ENCODE results near the gene ADA.
"Not testable (repeated sequence)": the region's sequence is repeated elsewhere in the genome, so short reads cannot be mapped to it uniquely, and the experiment has no call there.

ADA gene

DNA sequence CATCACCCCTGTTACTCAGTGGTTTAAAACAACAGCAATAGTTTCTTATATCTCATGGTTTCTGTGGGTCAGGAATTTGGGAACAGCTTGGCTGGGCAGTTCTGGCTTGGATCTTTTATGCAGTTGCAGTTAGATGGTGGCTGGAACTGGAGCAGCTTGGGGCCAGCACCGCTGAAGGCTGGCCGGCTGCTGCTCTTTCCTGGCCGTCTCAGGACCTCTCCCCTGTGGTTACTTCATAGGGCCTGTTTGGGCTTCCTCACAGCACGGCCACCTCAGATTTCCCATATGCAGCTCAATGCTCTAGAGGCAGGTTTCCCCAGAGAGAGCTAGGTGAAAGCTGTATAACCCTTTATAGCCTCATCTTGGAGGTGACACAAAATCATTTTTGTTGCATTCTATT is 53.6 kb downstream of the ADA start:
- no peak for DNase-seq

DNA sequence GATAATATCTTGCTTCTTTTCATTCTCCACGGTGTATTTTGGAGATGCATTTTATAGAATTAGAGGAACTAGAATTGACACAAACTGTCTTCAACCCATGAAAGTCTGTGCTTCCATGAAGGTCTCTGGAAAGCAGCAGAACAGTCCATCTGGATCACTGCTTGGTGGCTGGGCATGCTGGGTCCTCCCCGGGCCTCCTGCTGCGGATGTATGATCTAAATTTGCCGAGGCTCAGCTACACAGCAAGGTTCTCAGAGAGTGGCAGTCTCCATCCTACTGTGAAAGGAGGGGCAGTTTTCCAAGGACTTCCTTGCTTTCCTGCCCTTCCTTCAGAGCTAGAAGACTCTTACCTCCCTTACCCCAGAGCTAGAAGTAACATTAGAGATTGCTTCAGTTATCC is 54.0 kb downstream of the ADA start:
- DNase-seq, result no peak

- no peak for DNase-seq
Observed at GRCh38 chr20:44596876-44597275, 54.6 kb downstream of the ADA start.

GRCh38 chr20:44596010-44596409 is 55.5 kb downstream of the ADA start:
- no peak for DNase-seq

- DNase-seq, result no peak
Observed at GRCh38 chr20:44594730-44595129, 56.8 kb downstream of the ADA start.

DNA sequence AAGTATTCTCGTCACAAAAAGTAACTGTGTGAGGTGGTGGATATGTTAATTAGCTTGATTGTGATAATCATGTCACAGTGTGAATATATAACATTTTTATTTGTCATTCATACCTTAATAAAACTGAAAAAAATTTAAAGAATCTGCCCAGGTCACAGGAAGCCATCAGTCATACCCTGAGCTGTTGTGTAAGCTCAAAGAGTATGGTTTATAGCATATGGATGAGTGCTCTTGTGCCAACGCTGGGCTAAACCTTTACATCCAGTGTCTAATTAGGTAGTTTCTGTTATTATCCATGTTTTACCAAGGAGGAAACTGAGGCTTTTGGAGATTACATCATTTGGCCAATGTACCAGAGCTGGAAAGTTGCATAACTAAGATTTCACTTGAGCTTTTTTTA is 57.7 kb downstream of the ADA start:
- no peak for DNase-seq

GRCh38 chr20:44592366-44592765 is 59.1 kb downstream of the ADA start:
- no peak for DNase-seq

DNA sequence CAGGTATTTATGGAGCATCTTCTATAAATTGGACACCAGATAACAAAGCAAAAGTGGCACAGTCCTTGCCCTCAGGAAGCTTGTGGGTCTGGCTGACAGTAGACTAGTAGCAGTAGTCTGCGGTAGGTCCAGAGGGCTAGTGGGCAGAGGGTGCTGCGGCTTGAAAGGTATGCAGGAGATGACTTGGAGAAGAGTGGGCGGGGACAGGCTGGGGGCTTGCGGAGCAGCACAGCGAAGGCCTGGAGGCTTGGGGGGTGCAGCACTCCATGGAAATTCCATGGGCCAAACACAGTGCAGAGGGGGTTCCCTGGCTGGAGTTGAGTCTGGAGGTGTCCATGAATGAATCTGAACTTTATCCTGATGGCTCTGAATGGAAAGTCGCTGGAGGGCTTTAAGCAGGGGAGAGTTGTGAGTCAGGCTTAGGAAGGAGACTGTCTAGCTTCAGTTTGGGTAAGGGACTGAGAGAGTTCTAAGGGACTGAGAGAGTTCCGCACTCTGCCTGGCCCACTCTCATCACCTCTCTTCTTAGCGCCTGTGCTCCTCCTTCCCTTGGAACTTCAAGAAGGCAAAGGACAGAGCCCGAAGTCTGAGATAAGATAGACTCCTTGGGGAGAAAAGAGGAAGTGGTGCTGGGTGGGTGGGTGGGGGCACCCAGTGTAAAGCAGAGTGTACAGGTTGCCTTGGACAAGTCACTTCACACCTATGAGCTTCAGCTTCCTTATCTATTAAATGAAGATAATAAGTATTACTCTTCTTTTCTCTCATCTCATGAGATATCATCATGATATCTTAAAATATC is 60.3 kb downstream of the ADA start:
- no peak for DNase-seq

DNA sequence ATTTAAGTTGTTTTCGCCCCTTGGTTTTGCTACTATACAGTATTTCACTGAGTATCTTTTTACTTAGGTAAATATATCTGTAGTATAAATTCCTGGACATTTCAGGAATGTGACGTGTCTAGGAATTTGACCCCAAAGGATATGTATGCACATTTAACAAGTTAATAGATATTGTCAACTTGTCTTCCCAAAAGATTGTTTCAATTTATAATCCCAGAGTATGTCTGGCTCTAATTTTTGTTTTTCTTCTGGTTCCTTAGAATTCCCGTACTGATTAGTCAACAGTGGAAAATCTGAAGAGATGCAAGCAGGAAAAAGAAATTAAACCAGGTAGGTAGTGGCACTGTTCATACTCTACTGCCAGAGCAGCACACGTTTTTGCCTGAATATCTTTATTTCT is 62.0 kb downstream of the ADA start:
- no peak for DNase-seq

DNA sequence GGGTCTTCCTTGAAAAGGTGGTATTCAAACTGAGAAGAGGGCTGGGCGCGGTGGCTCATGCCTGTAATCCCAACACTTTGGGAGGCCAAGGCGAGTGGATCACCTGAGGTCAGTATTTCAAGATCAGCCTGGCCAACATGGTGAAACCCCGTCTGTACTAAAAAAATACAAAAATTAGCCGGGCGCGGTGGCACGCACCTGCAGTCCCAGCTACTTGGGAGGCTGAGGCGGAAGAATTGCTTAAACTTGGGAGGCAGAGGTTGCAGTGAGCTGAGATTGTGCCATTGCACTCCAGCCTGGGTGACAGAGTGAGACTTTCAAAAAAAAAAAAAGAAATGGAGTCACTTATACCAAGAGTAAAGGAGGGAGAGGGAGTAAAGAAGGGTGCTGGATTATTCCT is 63.2 kb downstream of the ADA start:
- not testable (repeated sequence) for DNase-seq

- DNase-seq, result no peak
Observed at GRCh38 chr20:44587035-44587980, 64.2 kb downstream of the ADA start.

DNA sequence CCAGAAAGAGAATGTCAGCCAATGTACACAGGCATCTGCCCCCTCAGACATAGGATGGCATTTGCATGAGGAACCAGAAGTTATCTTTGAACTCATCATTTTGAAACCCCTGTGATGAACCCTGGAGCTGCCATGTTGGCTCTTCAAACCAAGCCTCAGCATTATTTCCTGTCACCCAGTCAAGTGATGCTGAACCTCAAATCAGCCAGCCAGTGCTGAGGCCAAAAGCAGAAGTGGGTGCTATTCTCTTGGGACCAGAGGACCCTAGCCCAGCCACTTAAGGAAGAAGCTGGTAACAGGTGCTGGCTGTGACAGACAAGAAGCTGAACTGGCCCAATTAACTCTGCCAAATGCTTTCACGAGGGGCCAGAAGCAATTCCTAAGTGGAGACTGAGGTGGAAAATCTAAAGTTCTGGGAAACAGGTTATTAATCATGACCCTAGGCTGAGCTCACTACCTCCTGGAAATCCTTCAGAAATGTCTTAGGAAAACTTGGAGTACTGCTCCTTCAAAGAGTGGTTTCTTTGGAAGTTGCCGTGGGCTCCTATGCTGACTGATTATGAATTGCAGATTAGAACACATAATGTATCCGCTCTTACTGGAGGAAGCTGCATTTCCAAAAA is 65.1 kb downstream of the ADA start:
- DNase-seq, result no peak

DNA sequence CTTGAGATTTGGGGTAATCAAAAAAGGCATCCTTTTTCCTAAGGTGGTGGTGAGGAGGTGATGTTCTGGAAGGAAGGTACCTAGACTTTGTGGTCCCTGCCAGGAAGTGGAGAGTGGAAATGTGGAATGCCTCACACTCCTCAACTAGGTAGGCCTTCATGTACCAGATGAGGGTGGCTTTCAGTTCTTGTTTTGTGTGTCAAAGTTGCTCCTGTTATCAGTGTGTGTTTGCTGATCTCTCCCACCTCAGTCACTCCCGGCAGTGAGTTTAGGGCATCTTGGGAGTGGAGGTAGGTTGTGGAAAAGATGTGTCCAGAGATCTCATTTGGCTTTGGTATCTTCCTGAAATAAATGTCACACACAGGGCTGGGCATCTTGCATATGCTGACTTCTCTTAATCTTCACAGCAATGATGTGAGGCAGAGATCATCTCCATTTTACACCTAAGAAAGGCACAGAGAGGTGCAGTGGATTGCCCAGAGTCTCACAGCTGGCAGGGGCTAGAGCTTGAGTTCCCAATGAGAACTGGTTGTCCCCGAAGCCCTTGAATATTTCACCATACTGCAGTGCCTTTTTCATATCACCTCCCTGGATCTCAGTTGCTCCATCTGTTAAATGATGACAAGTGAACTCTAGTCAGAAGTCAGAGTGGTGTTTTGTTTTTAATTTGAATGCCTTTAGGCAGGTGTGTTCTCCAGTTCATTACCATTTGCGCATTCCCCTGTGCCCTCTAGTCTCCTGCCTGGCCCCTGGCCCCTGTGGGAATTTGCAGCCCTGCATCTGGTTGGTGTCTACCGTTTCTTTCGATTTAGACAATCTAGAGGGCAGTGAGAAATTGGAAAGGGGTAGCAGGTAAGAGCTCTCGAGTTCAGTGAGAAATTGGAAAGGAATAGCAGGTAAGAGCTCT is 66.2 kb downstream of the ADA start:
- no peak for DNase-seq

DNA sequence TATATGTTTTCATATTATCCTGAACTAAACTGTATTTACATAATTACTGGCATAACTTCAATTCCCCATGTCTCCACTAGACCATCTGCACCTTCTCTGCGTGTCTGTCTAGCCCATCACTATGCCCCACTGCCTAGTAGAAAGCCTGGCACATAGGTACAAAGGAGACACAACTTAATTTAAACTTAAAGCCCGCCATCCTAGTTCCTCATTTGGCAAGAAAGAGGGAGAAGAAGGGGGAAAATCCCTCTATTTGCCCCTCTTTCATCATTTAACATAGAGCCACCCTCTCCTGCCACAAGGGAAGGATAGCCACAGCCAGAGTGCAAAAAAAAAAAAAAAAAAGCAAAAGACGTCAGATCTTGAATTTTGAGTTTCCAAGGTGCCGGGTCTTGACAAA is 67.3 kb downstream of the ADA start:
- no peak for DNase-seq

GRCh38 chr20:44583157-44583556 is 68.3 kb downstream of the ADA start:
- no peak for DNase-seq

- DNase-seq, result no peak
Observed at GRCh38 chr20:44582311-44583025, 69.0 kb downstream of the ADA start, which contains the start of gene PKIG. TSS of gene PKIG (plus strand) at chr20:44582579. CDS start at chr20:44614557, 31,978 bp downstream.

GRCh38 chr20:44581515-44581914 is 70.0 kb downstream of the ADA start:
- DNase-seq, result no peak

- DNase-seq, result no peak
Observed at GRCh38 chr20:44580581-44581268, 70.8 kb downstream of the ADA start.

DNA sequence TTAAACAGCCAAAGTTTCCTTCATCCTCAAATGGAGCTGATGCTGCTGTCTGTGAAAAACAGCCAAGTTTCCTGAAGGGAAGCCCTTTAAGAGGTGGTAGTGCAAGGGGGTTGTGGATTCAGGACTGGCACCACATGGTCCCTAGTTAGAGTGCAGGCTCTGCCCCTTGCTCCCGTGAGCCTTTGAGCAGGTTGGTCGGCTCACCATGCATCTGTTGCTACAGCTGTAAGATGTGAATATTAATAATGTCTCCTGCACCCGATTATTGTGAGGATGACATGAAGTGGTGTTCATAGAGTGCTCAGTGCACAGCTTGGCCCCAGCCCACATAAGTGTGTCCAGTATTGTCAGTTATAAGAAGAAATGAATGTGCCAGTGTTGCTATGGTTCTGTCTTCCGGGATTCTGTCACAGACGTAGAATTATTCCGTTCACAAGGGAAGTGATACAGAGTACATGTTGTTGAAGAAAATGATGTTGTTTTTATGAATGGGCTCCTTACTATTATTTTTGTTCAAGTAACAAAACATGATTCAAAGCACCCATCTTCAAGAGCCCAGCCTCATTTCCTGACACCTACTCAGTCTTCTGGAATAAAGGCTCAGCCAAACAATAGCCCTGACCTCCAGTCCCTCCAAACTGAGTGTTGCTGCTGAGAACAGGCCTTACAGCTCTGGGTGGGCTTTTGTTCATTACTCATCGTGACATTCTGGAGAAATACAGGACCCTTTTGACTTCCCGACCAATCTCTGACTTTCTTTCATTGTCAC is 72.0 kb downstream of the ADA start:
- DNase-seq, result no peak

DNA sequence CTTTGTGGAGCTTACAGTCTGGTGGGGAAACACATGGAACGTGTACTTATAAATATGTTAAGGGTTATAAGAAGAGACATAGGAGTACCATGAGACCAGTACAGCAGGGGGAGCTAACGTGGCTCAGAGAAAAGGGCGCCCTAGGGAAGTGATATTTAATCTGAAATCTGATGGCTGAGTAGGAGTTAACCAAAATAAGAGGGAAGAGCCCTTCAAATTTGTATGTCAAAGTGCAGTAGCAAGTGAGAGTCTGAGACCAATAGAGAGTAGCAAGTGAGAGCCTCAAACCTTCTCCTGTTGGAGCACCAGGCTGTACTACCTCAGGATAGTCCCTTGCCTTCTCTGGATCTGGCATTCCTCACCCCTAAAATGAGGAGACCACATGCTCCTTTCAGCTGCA is 75.2 kb downstream of the ADA start:
- DNase-seq, result no peak

Data from NCI-H2081 treated with DMSO at 0.1 percent for 48 hours (cell line).